Measurements from ENCODE around the gene RNF20. TPM values are rescaled to one million over a fixed set of nuclear protein-coding genes. Genes with fewer than 3 reads are reported as not detected.

Gene RNF20, protein sequence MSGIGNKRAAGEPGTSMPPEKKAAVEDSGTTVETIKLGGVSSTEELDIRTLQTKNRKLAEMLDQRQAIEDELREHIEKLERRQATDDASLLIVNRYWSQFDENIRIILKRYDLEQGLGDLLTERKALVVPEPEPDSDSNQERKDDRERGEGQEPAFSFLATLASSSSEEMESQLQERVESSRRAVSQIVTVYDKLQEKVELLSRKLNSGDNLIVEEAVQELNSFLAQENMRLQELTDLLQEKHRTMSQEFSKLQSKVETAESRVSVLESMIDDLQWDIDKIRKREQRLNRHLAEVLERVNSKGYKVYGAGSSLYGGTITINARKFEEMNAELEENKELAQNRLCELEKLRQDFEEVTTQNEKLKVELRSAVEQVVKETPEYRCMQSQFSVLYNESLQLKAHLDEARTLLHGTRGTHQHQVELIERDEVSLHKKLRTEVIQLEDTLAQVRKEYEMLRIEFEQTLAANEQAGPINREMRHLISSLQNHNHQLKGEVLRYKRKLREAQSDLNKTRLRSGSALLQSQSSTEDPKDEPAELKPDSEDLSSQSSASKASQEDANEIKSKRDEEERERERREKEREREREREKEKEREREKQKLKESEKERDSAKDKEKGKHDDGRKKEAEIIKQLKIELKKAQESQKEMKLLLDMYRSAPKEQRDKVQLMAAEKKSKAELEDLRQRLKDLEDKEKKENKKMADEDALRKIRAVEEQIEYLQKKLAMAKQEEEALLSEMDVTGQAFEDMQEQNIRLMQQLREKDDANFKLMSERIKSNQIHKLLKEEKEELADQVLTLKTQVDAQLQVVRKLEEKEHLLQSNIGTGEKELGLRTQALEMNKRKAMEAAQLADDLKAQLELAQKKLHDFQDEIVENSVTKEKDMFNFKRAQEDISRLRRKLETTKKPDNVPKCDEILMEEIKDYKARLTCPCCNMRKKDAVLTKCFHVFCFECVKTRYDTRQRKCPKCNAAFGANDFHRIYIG
- total RNA-seq: 10 to 100 TPM; 46.7 to 46.8 TPM

DNA sequence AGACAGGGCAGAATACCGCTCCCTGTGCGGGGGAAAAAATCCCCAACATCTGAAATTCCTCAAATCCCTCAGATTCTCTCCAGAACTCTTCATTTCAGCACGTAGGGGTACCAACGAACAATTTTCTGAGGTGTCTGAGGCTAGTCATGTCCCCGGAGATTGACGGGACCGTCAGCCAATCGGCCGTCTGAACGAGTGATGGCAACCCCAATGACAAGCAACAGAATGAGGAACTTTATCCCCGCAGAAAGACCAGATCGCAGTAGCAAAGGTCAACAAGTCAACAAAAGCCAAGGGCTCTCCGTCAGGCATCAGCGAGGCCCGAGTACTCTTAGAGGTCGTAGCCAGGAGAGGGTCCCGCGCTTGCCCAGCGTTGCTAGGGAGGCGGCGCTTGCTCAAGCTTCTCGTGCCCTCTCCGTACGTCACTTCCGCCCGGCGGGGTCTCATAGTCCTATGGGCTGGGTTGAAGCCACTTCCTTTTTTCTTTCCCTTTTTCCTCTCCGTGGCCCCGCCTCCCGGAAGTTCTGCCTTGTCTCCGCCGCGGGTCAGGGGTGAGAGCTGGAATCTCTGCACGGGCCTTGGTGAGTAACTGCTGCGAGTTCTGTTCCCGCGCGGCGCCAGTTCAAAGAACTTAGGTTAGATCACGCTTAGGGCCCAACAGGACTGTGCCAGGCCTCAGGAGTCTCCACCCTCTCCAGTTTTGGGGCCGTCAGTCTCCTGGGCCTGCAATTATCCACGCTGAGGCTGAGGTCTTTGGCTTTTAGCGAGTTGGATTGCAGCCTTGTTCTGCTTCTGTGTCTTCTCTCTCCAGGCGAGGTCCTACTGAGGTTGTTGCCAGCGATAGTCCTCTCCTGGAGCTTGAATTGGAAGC lies at the start of gene RNF20:
Gene RNF20 (plus strand): TSS at position 520 of the 871 bp plus-strand sequence. CDS start 1,571 bp downstream, outside the sequence.

GRCh38 chr9:101594796-101595195 lies 61.1 kb downstream of the RNF20 start, which contains the start of gene PPP3R2:
Gene PPP3R2 (minus strand): TSS chr9:101594969. CDS start chr9:101594921, 48 bp downstream.

Other genes with a start within 250 kb of the RNF20 start
- gene BAAT, start 148.8 kb upstream of the RNF20 start, total RNA-seq: not detected
- gene MRPL50, start 135.2 kb upstream of the RNF20 start, total RNA-seq: 10 to 100 TPM in 1 of 2 experiments, 1 to 10 TPM in 1; 9.9 to 10.9 TPM
- 10 to 100 TPM; 12.8 to 13.4 TPM for gene ZNF189, start 135.0 kb upstream of the RNF20 start, total RNA-seq
- not detected for gene ALDOB, start 98.1 kb upstream of the RNF20 start, total RNA-seq
- not detected for gene PPP3R2, start 61.1 kb downstream of the RNF20 start, total RNA-seq
- gene GRIN3A, start 204.8 kb downstream of the RNF20 start, total RNA-seq: under 1 TPM in 1 of 2 experiments, not detected in 1; 0.03 TPM

Data from activated naive CD4-positive, alpha-beta T cell treated with anti-CD3 and anti-CD28 coated beads, Interleukin-2, amount 10 ng/mL, durations not matched to agents 5 hours and 36 hours (primary cell).